ENCODE data around the gene PILRA. TPM values are rescaled to one million over a fixed set of nuclear protein-coding genes. Genes with fewer than 3 reads are reported as not detected.

The PILRA gene
- total and polyA plus RNA-seq, 10 of the 15 experiments (the other 5 are each of a cell fraction or from before 2014, with no cell fraction given): 6.6 to 43.3 (median 11.5) TPM

GRCh38 chr7:100358027-100358856 is 15.0 kb upstream of the PILRA start, which contains the start of gene PILRB (continued):
- TF ChIP-seq RELB (IDR thresholded peaks at IDR 0.05; ENCODE audit: low read depth) (peak; percentile 86), E2F8 (IDR thresholded peaks at IDR 0.05; ENCODE audit: low read depth, partially characterized antibody) (no peak), SMC3 (IDR thresholded peaks at IDR 0.05; ENCODE audit: borderline replicate concordance, low read length) (peak; percentile 36; the same call in 1 of the 2 replicates), POLR2A (IDR thresholded peaks at IDR 0.05; ENCODE audit: low read depth, low read length) (peak; percentile 17; the same call in 1 of the 2 replicates), MEF2A (IDR thresholded peaks at IDR 0.05; ENCODE audit: insufficient read depth, low read depth, low read length) (no peak), SREBF2 (IDR thresholded peaks at IDR 0.05; ENCODE audit: low read length) (no peak), MEF2B (IDR thresholded peaks at IDR 0.05; ENCODE audit: partially characterized antibody, poor library complexity, severe bottlenecking) (peak; percentile 92), NKRF (conservative IDR thresholded peaks at IDR 0.05) (no peak), HDGF (IDR thresholded peaks at IDR 0.05) (no peak), IRF5 (IDR thresholded peaks at IDR 0.05; ENCODE audit: borderline replicate concordance) (no peak), NBN (IDR thresholded peaks at IDR 0.05) (peak; percentile 27; the same call in 1 of the 2 replicates), RELA (IDR thresholded peaks at IDR 0.05; ENCODE audit: borderline replicate concordance, partially characterized antibody) (peak; percentile 90), NR2C2 (IDR thresholded peaks at IDR 0.05; ENCODE audit: borderline replicate concordance, control insufficient read depth, insufficient read length, low read depth) (no peak), ZNF207 (IDR thresholded peaks at IDR 0.05; ENCODE audit: borderline replicate concordance) (no peak), GATAD2B (conservative IDR thresholded peaks at IDR 0.05; ENCODE audit: low read depth) (0 out of 2 replicates have a peak, but pooled peaks have one; percentile 58), IKZF1 (conservative IDR thresholded peaks at IDR 0.05) (peak; percentile 46; the same call in 1 of the 2 replicates), TCF12 (IDR thresholded peaks at IDR 0.05; ENCODE audit: low read depth, low read length) (no peak), IRF4 (IDR thresholded peaks at IDR 0.05; ENCODE audit: low read depth, low read length) (no peak), PAX5 (IDR thresholded peaks at IDR 0.05; ENCODE audit: borderline replicate concordance, low read depth, low read length) (peak; percentile 46; the same call in 1 of the 2 replicates), NFYA (IDR thresholded peaks at IDR 0.05; ENCODE audit: borderline replicate concordance, low read depth, low read length) (no peak), PKNOX1 (IDR thresholded peaks at IDR 0.05) (no peak), IKZF2 (IDR thresholded peaks at IDR 0.05) (peak in 1 of 2 experiments; percentile 64; a peak in 2 of 4 replicates)
